ENCODE data around the gene ARHGEF17. TPM values are rescaled to one million over a fixed set of nuclear protein-coding genes. Genes with fewer than 3 reads are reported as not detected.

Gene ARHGEF17
- polyA plus RNA-seq, 3 donors: 0.16 to 1.2 (median 0.55) TPM

GRCh38 chr11:73379189-73379880 is 71.3 kb downstream of the ARHGEF17 start:
- Histone ChIP-seq H3K4me3 (replicated peaks in 1 of 3; ENCODE audit: low read depth in 2 of 3, low read length in 3 of 3) (peak overlapping the region; percentile 59 to 95 (median 86)), H3K79me2 (ENCODE audit: insufficient read depth, low read length) (peaks cover 89% of the 10 kb centered on the region), H3K4me2 (replicated peaks; ENCODE audit: extremely low read depth, low read length, poor library complexity, severe bottlenecking) (peak overlapping the region; percentile 83), H3K27ac (ENCODE audit: low read depth in 1 of 2, low read length in 2 of 2) (peak overlapping the region; percentile 84 to 98), H2AFZ (ENCODE audit: insufficient read depth, low read depth, low read length, poor library complexity, severe bottlenecking) (no peak overlapping the region), H3K9ac (ENCODE audit: insufficient read depth, low read length, poor library complexity, severe bottlenecking) (peak overlapping the region; percentile 54), H4K20me1 (ENCODE audit: insufficient read depth, low read length) (peaks cover 82% of the 10 kb centered on the region), H3K9me3 (replicated peaks in 1 of 2; ENCODE audit: control insufficient read depth in 1 of 2, insufficient read depth in 1 of 2, low read length in 2 of 2) (no peaks in the 10 kb centered on the region), H3K36me3 (replicated peaks in 1 of 2; ENCODE audit: control insufficient read depth in 1 of 2, insufficient read depth in 2 of 2, low read length in 2 of 2) (peaks cover 2 to 24% of the 10 kb centered on the region in 2 donors), H3K27me3 (ENCODE audit: control insufficient read depth in 2 of 2, insufficient read depth in 2 of 2, low read length in 2 of 2) (no peaks in the 10 kb centered on the region), H3K4me1 (ENCODE audit: control insufficient read depth in 1 of 2, insufficient read depth in 2 of 2, low read length in 2 of 2) (peaks cover 78 to 81% of the 10 kb centered on the region in 2 donors)
- WGBS (ENCODE audit: insufficient coverage): 90% methylated on average over 9 of the region's 10 CpGs
- peaks cover 81% of the 10 kb centered on the region for H3K4me1 Mint-ChIP-seq
- peaks cover 0 to 6% (median 0%) of the 10 kb centered on the region in 3 donors for H3K27me3 Mint-ChIP-seq (ENCODE audit: low read depth in 3 of 3)
- DNase-seq: no peak
- peak overlapping the region; percentile 98 for H3K4me3 Mint-ChIP-seq
- peak overlapping the region; percentile 91 to 99 (median 98) for H3K27ac Mint-ChIP-seq
- peaks cover 38 to 53% of the 10 kb centered on the region in 2 donors for H3K36me3 Mint-ChIP-seq
- H3K9me3 Mint-ChIP-seq: no peaks in the 10 kb centered on the region
- TF ChIP-seq, protein P1, sequence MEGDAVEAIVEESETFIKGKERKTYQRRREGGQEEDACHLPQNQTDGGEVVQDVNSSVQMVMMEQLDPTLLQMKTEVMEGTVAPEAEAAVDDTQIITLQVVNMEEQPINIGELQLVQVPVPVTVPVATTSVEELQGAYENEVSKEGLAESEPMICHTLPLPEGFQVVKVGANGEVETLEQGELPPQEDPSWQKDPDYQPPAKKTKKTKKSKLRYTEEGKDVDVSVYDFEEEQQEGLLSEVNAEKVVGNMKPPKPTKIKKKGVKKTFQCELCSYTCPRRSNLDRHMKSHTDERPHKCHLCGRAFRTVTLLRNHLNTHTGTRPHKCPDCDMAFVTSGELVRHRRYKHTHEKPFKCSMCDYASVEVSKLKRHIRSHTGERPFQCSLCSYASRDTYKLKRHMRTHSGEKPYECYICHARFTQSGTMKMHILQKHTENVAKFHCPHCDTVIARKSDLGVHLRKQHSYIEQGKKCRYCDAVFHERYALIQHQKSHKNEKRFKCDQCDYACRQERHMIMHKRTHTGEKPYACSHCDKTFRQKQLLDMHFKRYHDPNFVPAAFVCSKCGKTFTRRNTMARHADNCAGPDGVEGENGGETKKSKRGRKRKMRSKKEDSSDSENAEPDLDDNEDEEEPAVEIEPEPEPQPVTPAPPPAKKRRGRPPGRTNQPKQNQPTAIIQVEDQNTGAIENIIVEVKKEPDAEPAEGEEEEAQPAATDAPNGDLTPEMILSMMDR (IDR thresholded peaks at IDR 0.05): no peak
- intact Hi-C loops (cut with micrococcal nuclease): no loop called here

- Mint-ChIP-seq H3K27me3 (ENCODE audit: low read depth in 3 of 3) (peaks cover 0 to 5% (median 0%) of the 10 kb centered on the region in 3 donors), H3K4me3 (peak overlapping the region; percentile 71 to 98), H3K27ac (peak overlapping the region; percentile 91 to 99 (median 98)), H3K4me1 (peaks cover 88% of the 10 kb centered on the region), H3K9me3 (no peaks in the 10 kb centered on the region), H3K36me3 (peaks cover 42 to 59% of the 10 kb centered on the region in 2 donors)
- intact Hi-C loops (cut with micrococcal nuclease): no loop called here
- Histone ChIP-seq H2AFZ (ENCODE audit: insufficient read depth, low read depth, low read length, poor library complexity, severe bottlenecking) (no peak overlapping the region), H3K4me1 (ENCODE audit: control insufficient read depth in 1 of 2, insufficient read depth in 2 of 2, low read length in 2 of 2) (peaks cover 88 to 90% of the 10 kb centered on the region in 2 donors), H3K79me2 (ENCODE audit: insufficient read depth, low read length) (peaks cover 95% of the 10 kb centered on the region), H3K4me3 (replicated peaks in 1 of 3; ENCODE audit: low read depth in 2 of 3, low read length in 3 of 3) (peak overlapping the region in 1 of 3 experiments; percentile 95), H3K36me3 (replicated peaks in 1 of 2; ENCODE audit: control insufficient read depth in 1 of 2, insufficient read depth in 2 of 2, low read length in 2 of 2) (peaks cover 2 to 24% of the 10 kb centered on the region in 2 donors), H3K9me3 (replicated peaks in 1 of 2; ENCODE audit: control insufficient read depth in 1 of 2, insufficient read depth in 1 of 2, low read length in 2 of 2) (no peaks in the 10 kb centered on the region), H3K27me3 (ENCODE audit: control insufficient read depth in 2 of 2, insufficient read depth in 2 of 2, low read length in 2 of 2) (no peaks in the 10 kb centered on the region), H3K4me2 (replicated peaks; ENCODE audit: extremely low read depth, low read length, poor library complexity, severe bottlenecking) (peak overlapping the region; percentile 83), H3K27ac (ENCODE audit: low read depth in 1 of 2, low read length in 2 of 2) (peak overlapping the region; percentile 84 to 98), H4K20me1 (ENCODE audit: insufficient read depth, low read length) (peaks cover 91% of the 10 kb centered on the region), H3K9ac (ENCODE audit: insufficient read depth, low read length, poor library complexity, severe bottlenecking) (peak overlapping the region; percentile 54)
- TF ChIP-seq, protein P1 (IDR thresholded peaks at IDR 0.05): no peak
- WGBS (ENCODE audit: insufficient coverage): 68% methylated on average over 4 of the region's 7 CpGs
- peak; percentile 54 to 70 (median 70) for DNase-seq
Measured at GRCh38 chr11:73380331-73380730, 72.3 kb downstream of the ARHGEF17 start.
